Measurements from ENCODE around the gene OR6S1.

- TF ChIP-seq CTCF (IDR thresholded peaks at IDR 0.05) (no peak), POLR2A (IDR thresholded peaks at IDR 0.05) (no peak)
Measured at GRCh38 chr14:20632831-20633691, 8.4 kb downstream of the OR6S1 start.

Data from body of pancreas (tissue), 4 donors.